DND-41 (cell line): ENCODE results near the gene ADSS1.

ENCODE experiments used
- CTCF ChIP-seq: IDR thresholded peaks from 2 replicates; pipeline ENCODE4 v1.5.1; 2012; ENCODE audit warnings: borderline replicate concordance, low read length, moderate library complexity, mild to moderate bottlenecking; ENCODE audit not compliant: poor library complexity, severe bottlenecking; ENCODE audit errors: extremely low read depth
- EZH2 ChIP-seq: IDR thresholded peaks from 3 replicates; pipeline ENCODE4 v1.6.1; 2012; ENCODE audit warnings: borderline replicate concordance, low read depth, mild to moderate bottlenecking, moderate library complexity, low read length, inconsistent platforms; ENCODE audit not compliant: severe bottlenecking

GRCh38 chr14:104780513-104781030 is 56.5 kb downstream of the ADSS1 start:
- TF ChIP-seq CTCF (no peak), EZH2 (no peak)
